ENCODE results near the gene PHF2. TPM values are rescaled to one million over a fixed set of nuclear protein-coding genes. Genes with fewer than 3 reads are reported as not detected.

PHF2 gene
- total and polyA plus RNA-seq, 2 experiments from 2014 or later, result 4.3 to 11.8 TPM

DNA sequence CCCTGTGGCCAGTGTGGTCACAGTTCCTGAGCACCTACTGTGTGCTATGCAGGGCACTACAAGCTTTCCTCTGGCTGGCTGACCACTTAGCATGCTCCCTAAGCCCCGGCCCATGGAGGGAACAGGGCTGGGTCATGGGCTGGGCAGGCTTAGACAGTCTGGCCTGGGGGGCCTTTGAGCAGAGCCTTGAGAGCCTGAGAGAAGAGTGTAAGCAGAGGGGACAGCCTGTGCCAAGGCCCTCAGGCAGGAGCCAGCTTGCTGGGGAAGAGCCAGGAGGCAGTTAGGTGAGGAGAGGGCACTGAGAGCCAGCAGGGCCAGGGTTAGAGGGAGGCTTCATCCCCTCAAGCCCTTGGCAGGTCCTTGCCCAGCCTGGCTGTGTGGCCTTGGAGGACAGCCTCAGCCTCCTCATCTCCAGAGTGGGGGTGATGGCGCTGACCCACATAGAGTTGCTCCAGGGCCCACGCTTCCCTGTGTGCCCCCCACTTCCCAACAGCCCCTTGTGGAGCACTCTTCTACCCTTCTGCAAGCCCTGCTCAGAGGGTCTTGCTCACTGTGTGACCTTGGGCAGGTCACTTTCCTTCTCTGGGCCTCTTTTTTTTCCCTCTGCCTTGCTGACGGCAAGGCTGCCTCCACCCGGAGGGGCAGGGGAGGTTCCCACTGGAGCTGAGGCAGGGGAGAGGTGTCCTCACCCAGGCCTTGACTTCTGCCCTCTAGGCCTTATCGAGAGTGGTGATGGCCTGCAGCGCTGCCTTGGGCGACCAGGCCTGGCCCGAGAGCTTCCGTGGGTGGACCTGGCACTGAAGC, 107.1 kb downstream of the PHF2 start:
- Histone ChIP-seq H3F3A (replicated peaks; ENCODE audit: low read depth) (no peaks in the 10 kb centered on the region), H4K20me1 (replicated peaks; ENCODE audit: insufficient read depth) (no peaks in the 10 kb centered on the region), H3K4me2 (no peak overlapping the region), H3K27ac (ENCODE audit: low read depth) (no peak overlapping the region), H2AFZ (no peak overlapping the region), H3K4me3 (no peak overlapping the region), H3K4me1 (ENCODE audit: insufficient read depth) (no peaks in the 10 kb centered on the region), H3K79me2 (replicated peaks; ENCODE audit: insufficient read depth) (no peaks in the 10 kb centered on the region), H3K27me3 (ENCODE audit: insufficient read depth) (no peaks in the 10 kb centered on the region), H3K36me3 (ENCODE audit: insufficient read depth) (peaks cover 5% of the 10 kb centered on the region), H3K9me2 (ENCODE audit: insufficient read depth) (no peaks in the 10 kb centered on the region)
- peaks cover 3% of the 10 kb centered on the region for H3K27me3 Mint-ChIP-seq (ENCODE audit: insufficient read depth, low read depth, poor library complexity)
- peaks cover 3% of the 10 kb centered on the region for H3K4me1 Mint-ChIP-seq
- DNase-seq (ENCODE audit: low spot score) (no peak), ATAC-seq (no peak)
- H3K27ac Mint-ChIP-seq, result no peak overlapping the region
- TF ChIP-seq EZH2 (IDR thresholded peaks at IDR 0.05; ENCODE audit: low read depth, unreplicated experiment) (no peak), CREB1 (CRISPR knock-in tag; IDR thresholded peaks at IDR 0.05; ENCODE audit: low read depth) (no peak), STAT1 (IDR thresholded peaks at IDR 0.05; ENCODE audit: unreplicated experiment) (no peak), JUNB (IDR thresholded peaks at IDR 0.05; ENCODE audit: unreplicated experiment) (no peak), POLR2AphosphoS5 (IDR thresholded peaks at IDR 0.05; ENCODE audit: low read depth) (no peak), ZNF114 (CRISPR knock-in tag; IDR thresholded peaks at IDR 0.05) (no peak), NANOG (IDR thresholded peaks at IDR 0.05; ENCODE audit: borderline replicate concordance) (no peak), EZH2phosphoT487 (IDR thresholded peaks at IDR 0.05; ENCODE audit: unreplicated experiment) (no peak), ZNF331 (CRISPR knock-in tag; IDR thresholded peaks at IDR 0.05; ENCODE audit: low read depth) (no peak)
- TF ChIP-seq, protein P1, sequence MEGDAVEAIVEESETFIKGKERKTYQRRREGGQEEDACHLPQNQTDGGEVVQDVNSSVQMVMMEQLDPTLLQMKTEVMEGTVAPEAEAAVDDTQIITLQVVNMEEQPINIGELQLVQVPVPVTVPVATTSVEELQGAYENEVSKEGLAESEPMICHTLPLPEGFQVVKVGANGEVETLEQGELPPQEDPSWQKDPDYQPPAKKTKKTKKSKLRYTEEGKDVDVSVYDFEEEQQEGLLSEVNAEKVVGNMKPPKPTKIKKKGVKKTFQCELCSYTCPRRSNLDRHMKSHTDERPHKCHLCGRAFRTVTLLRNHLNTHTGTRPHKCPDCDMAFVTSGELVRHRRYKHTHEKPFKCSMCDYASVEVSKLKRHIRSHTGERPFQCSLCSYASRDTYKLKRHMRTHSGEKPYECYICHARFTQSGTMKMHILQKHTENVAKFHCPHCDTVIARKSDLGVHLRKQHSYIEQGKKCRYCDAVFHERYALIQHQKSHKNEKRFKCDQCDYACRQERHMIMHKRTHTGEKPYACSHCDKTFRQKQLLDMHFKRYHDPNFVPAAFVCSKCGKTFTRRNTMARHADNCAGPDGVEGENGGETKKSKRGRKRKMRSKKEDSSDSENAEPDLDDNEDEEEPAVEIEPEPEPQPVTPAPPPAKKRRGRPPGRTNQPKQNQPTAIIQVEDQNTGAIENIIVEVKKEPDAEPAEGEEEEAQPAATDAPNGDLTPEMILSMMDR (conservative IDR thresholded peaks at IDR 0.05; ENCODE audit: low read depth in 2 of 2), result no peak
- TF ChIP-seq, protein P2, sequence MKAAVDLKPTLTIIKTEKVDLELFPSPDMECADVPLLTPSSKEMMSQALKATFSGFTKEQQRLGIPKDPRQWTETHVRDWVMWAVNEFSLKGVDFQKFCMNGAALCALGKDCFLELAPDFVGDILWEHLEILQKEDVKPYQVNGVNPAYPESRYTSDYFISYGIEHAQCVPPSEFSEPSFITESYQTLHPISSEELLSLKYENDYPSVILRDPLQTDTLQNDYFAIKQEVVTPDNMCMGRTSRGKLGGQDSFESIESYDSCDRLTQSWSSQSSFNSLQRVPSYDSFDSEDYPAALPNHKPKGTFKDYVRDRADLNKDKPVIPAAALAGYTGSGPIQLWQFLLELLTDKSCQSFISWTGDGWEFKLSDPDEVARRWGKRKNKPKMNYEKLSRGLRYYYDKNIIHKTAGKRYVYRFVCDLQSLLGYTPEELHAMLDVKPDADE (IDR thresholded peaks at IDR 0.05), result no peak
- TF ChIP-seq, protein P3, sequence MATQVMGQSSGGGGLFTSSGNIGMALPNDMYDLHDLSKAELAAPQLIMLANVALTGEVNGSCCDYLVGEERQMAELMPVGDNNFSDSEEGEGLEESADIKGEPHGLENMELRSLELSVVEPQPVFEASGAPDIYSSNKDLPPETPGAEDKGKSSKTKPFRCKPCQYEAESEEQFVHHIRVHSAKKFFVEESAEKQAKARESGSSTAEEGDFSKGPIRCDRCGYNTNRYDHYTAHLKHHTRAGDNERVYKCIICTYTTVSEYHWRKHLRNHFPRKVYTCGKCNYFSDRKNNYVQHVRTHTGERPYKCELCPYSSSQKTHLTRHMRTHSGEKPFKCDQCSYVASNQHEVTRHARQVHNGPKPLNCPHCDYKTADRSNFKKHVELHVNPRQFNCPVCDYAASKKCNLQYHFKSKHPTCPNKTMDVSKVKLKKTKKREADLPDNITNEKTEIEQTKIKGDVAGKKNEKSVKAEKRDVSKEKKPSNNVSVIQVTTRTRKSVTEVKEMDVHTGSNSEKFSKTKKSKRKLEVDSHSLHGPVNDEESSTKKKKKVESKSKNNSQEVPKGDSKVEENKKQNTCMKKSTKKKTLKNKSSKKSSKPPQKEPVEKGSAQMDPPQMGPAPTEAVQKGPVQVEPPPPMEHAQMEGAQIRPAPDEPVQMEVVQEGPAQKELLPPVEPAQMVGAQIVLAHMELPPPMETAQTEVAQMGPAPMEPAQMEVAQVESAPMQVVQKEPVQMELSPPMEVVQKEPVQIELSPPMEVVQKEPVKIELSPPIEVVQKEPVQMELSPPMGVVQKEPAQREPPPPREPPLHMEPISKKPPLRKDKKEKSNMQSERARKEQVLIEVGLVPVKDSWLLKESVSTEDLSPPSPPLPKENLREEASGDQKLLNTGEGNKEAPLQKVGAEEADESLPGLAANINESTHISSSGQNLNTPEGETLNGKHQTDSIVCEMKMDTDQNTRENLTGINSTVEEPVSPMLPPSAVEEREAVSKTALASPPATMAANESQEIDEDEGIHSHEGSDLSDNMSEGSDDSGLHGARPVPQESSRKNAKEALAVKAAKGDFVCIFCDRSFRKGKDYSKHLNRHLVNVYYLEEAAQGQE (IDR thresholded peaks at IDR 0.05; ENCODE audit: unreplicated experiment), result no peak
- TF ChIP-seq, protein P4, sequence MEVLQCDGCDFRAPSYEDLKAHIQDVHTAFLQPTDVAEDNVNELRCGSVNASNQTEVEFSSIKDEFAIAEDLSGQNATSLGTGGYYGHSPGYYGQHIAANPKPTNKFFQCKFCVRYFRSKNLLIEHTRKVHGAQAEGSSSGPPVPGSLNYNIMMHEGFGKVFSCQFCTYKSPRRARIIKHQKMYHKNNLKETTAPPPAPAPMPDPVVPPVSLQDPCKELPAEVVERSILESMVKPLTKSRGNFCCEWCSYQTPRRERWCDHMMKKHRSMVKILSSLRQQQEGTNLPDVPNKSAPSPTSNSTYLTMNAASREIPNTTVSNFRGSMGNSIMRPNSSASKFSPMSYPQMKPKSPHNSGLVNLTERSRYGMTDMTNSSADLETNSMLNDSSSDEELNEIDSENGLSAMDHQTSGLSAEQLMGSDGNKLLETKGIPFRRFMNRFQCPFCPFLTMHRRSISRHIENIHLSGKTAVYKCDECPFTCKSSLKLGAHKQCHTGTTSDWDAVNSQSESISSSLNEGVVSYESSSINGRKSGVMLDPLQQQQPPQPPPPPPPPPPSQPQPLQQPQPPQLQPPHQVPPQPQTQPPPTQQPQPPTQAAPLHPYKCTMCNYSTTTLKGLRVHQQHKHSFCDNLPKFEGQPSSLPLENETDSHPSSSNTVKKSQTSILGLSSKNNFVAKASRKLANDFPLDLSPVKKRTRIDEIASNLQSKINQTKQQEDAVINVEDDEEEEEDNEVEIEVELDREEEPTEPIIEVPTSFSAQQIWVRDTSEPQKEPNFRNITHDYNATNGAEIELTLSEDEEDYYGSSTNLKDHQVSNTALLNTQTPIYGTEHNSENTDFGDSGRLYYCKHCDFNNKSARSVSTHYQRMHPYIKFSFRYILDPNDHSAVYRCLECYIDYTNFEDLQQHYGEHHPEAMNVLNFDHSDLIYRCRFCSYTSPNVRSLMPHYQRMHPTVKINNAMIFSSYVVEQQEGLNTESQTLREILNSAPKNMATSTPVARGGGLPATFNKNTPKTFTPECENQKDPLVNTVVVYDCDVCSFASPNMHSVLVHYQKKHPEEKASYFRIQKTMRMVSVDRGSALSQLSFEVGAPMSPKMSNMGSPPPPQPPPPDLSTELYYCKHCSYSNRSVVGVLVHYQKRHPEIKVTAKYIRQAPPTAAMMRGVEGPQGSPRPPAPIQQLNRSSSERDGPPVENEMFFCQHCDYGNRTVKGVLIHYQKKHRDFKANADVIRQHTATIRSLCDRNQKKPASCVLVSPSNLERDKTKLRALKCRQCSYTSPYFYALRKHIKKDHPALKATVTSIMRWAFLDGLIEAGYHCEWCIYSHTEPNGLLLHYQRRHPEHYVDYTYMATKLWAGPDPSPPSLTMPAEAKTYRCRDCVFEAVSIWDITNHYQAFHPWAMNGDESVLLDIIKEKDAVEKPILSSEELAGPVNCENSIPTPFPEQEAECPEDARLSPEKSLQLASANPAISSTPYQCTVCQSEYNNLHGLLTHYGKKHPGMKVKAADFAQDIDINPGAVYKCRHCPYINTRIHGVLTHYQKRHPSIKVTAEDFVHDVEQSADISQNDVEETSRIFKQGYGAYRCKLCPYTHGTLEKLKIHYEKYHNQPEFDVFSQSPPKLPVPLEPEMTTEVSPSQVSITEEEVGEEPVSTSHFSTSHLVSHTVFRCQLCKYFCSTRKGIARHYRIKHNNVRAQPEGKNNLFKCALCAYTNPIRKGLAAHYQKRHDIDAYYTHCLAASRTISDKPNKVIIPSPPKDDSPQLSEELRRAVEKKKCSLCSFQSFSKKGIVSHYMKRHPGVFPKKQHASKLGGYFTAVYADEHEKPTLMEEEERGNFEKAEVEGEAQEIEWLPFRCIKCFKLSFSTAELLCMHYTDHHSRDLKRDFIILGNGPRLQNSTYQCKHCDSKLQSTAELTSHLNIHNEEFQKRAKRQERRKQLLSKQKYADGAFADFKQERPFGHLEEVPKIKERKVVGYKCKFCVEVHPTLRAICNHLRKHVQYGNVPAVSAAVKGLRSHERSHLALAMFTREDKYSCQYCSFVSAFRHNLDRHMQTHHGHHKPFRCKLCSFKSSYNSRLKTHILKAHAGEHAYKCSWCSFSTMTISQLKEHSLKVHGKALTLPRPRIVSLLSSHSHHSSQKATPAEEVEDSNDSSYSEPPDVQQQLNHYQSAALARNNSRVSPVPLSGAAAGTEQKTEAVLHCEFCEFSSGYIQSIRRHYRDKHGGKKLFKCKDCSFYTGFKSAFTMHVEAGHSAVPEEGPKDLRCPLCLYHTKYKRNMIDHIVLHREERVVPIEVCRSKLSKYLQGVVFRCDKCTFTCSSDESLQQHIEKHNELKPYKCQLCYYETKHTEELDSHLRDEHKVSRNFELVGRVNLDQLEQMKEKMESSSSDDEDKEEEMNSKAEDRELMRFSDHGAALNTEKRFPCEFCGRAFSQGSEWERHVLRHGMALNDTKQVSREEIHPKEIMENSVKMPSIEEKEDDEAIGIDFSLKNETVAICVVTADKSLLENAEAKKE (CRISPR knock-in tag; IDR thresholded peaks at IDR 0.05), result no peak
- no peaks in the 10 kb centered on the region; the same call in 1 of the 3 replicates for H3K36me3 Mint-ChIP-seq (ENCODE audit: low read depth)
- no peak overlapping the region for H3K4me3 Mint-ChIP-seq
- H3K9me3 Mint-ChIP-seq, result peaks cover 10% of the 10 kb centered on the region
